HEK293T (cell line): ENCODE measurements around the gene DGLUCY.
"Not testable (repeated sequence)": the region's sequence is repeated elsewhere in the genome, so short reads cannot be mapped to it uniquely, and the experiment has no call there.

Experiments
- CTCF ChIA-PET: fragments of 350-600 bp; formaldehyde crosslinking; extraction: SDS; loops from one replicate; lab custom pipeline; 2021; ENCODE audit warnings: antibody characterized with exemption, inconsistent platforms; lab: Yijun Ruan, JAX
- POLR2A ChIA-PET: fragments of 350-600 bp; formaldehyde crosslinking; extraction: SDS; loops from one replicate; lab custom pipeline; 2020; ENCODE audit warnings: antibody characterized with exemption, inconsistent platforms; lab: Yijun Ruan, JAX
- DNase-seq: peaks from one replicate; pipeline ENCODE4 v3.0.0; 2012; ENCODE audit warnings: mixed read lengths; ENCODE audit errors: extremely low spot score
- ARNT ChIP-seq: fragments of 450-650 bp; IDR thresholded peaks from 2 replicates; pipeline ENCODE4 v1.6.1; 2017; ENCODE audit warnings: mild to moderate bottlenecking
- BHLHE40 ChIP-seq: fragments of 450-650 bp; IDR thresholded peaks from 2 replicates; pipeline ENCODE4 v1.6.1; 2016; ENCODE audit warnings: mild to moderate bottlenecking, moderate library complexity, borderline replicate concordance
- CTBP1 ChIP-seq: fragments of 450-650 bp; IDR thresholded peaks from 2 replicates; pipeline ENCODE4 v1.6.1; 2016; ENCODE audit warnings: borderline replicate concordance
- ELF4 ChIP-seq: fragments of 450-650 bp; IDR thresholded peaks from 2 replicates; pipeline ENCODE4 v1.6.1; 2017; ENCODE audit warnings: antibody characterized with exemption
- FOXA1 ChIP-seq: fragments of 450-650 bp; IDR thresholded peaks from 2 replicates; pipeline ENCODE4 v1.6.1; 2016; ENCODE audit warnings: mild to moderate bottlenecking
- FOXK2 ChIP-seq: fragments of 450-650 bp; IDR thresholded peaks from 2 replicates; pipeline ENCODE4 v1.6.1; 2016; ENCODE audit warnings: mild to moderate bottlenecking
- FOXM1 ChIP-seq: fragments of 450-650 bp; IDR thresholded peaks from 2 replicates; pipeline ENCODE4 v1.6.1; 2017; ENCODE audit warnings: mild to moderate bottlenecking, borderline replicate concordance
- HDGF ChIP-seq: fragments of 450-650 bp; IDR thresholded peaks from 2 replicates; pipeline ENCODE4 v1.6.1; 2017; ENCODE audit warnings: antibody characterized with exemption, borderline replicate concordance
- L3MBTL2 ChIP-seq: fragments of 450-650 bp; conservative IDR thresholded peaks from 2 replicates; pipeline ENCODE4 v1.6.1; 2016; ENCODE audit warnings: mild to moderate bottlenecking
- LEF1 ChIP-seq: fragments of 450-650 bp; IDR thresholded peaks from 2 replicates; pipeline ENCODE4 v1.6.1; 2017; ENCODE audit warnings: mild to moderate bottlenecking, borderline replicate concordance
- NFRKB ChIP-seq: fragments of 450-650 bp; IDR thresholded peaks from 2 replicates; pipeline ENCODE4 v1.6.1; 2016; ENCODE audit warnings: mild to moderate bottlenecking, moderate library complexity
- SP1 ChIP-seq: fragments of 450-650 bp; IDR thresholded peaks from 2 replicates; pipeline ENCODE4 v1.6.1; 2017
- SUZ12 ChIP-seq: fragments of 450-650 bp; IDR thresholded peaks from 2 replicates; pipeline ENCODE4 v1.6.1; 2016; ENCODE audit warnings: mild to moderate bottlenecking
- TARDBP ChIP-seq: fragments of 450-650 bp; IDR thresholded peaks from 2 replicates; pipeline ENCODE4 v1.6.1; 2016
- ZNF384 ChIP-seq: fragments of 450-650 bp; IDR thresholded peaks from 2 replicates; pipeline ENCODE4 v1.6.1; 2016
- TF ChIP-seq, protein P1 (sequence below): fragments of 450-650 bp; IDR thresholded peaks from 2 replicates; pipeline ENCODE4 v1.6.1; 2016

The DGLUCY gene

DNA sequence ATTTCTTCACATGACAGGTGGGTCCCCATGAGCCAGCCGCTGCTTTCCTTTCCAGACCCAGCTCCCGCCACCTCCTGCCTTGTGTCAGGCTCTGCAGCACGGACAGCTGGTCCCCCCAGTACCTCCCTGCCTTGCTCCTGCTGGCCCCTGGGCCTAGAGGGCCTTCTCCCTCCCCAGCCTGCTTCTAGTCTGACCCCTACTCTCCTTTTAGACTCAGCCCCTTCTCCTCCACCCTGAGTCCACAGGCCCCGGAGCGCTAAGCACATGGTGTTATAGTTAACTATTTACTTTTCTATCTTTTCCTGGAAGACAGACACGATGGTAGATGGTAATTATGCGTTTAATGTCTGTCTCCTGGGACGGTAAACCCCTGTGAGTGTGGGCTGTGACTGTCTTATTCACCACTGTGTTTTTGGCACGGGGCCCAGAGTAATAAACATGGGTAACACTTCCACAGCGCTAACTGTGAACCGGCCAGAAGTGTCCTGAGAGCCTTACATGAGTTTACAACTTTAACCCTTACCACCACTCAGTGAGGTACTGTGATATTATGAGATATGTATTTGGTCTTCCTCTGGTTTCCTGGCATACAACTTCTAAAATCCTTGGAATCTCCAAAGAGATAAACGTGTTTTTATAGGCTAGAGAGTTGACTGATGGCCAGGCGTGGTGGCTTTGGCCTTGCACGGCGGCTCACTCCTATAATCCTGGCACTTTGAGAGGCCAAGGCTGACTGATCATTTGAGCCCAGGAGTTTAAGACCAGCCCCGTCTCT lies 41.2 kb downstream of the DGLUCY start:
- ChIA-PET POLR2A (interaction anchor here (1.7 kb wide), 1 partner anchor 94 kb away, joined by 5 read pairs; the partner anchor contains the start of gene RPS6KA5), CTCF (interaction anchor here (1.0 kb wide), 1 partner anchor 20 kb away, joined by 4 read pairs; no protein-coding TSS in a partner anchor)
- peak; percentile 56 for DNase-seq
- TF ChIP-seq L3MBTL2: peak; percentile 44; the same call in 1 of the 2 replicates
- no peak for TF ChIP-seq ARNT

DNA sequence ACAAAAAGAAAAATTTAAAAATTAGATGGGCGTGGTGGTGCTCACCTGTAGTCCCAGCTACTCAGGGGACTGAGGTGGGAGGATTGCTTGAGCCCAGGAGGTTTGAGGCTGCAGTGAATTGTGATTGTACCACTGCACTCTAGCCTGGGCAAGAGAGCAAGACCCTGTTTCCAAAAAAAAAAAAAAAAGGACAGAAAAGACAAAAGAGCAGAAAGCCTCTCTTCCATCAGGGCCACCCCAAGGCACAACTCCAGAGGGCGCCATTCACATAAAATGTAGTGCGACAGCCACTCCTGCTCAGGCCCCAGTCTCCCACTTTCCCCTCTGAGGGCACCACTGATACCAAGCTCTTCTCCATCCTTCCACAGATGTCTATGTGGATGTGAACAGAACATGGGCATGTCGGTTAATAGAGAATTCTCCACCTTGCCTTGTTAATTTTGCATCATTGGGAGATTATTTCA lies 41.8 kb downstream of the DGLUCY start:
- CTCF ChIA-PET: interaction anchor here (0.6 to 1.0 kb wide), 2 partner anchors 17 to 19 kb away, joined by 3 to 4 read pairs; no protein-coding TSS in a partner anchor
- POLR2A ChIA-PET: no interaction called here
- DNase-seq: no peak

DNA sequence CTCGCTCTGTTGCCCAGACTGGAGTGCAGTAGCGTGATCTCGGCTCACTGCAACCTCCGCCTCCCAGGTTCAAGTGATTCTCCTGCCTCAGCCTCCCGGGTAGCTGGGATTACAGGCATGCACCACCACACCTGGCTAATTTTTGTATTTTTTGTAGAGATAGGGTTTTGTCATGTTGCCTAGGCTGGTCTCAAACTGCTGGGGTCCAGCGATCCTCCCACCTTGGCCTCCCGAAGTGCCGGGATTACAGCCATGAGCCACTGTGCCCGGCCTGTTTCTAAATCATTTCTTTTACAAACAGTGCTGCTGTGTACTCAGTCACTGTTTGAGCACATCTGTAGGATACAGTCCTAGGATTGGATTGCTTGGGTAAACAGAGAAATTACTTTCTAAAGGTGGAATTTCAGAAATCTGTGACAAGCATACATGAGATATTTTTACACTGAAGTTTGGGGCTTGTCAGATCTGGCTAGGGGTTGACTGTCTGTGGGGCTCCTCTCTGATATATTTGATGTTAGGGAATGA lies 42.3 kb downstream of the DGLUCY start:
- CTCF ChIA-PET: interaction anchor here (0.6 to 1.0 kb wide), 2 partner anchors 17 to 19 kb away, joined by 3 to 4 read pairs; no protein-coding TSS in a partner anchor
- POLR2A ChIA-PET, DNase-seq: not testable (repeated sequence)

More for the DNA sequence above, 41.8 kb downstream of the DGLUCY start:
- peak; percentile 35; the same call in 1 of the 2 replicates for TF ChIP-seq ZNF384
- TF ChIP-seq, protein P1, sequence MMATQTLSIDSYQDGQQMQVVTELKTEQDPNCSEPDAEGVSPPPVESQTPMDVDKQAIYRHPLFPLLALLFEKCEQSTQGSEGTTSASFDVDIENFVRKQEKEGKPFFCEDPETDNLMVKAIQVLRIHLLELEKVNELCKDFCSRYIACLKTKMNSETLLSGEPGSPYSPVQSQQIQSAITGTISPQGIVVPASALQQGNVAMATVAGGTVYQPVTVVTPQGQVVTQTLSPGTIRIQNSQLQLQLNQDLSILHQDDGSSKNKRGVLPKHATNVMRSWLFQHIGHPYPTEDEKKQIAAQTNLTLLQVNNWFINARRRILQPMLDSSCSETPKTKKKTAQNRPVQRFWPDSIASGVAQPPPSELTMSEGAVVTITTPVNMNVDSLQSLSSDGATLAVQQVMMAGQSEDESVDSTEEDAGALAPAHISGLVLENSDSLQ: no peak
- no peak for TF ChIP-seq HDGF
- no peak for TF ChIP-seq FOXA1
- no peak for TF ChIP-seq NFRKB
- no peak for TF ChIP-seq TARDBP
- no peak for TF ChIP-seq ARNT

DNA sequence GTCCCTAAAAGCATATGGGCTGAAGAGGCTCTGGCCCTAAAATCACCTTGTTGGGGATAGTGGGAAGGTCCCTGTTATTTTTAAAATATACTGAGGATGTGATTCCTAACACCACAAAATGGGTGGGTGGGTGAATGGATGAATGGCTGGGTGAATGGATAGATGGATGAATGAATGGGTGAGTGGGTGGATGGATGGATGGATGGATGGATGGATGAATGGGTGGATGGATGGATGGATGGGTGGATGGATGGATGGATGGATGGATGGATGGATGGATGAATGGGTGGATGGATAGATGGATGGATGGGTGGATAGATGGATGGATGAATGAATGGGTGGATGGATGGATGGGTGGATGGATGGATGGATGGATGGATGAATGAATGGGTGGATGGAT lies 43.0 kb downstream of the DGLUCY start:
- POLR2A ChIA-PET, DNase-seq, CTCF ChIA-PET: not testable (repeated sequence)

DNA sequence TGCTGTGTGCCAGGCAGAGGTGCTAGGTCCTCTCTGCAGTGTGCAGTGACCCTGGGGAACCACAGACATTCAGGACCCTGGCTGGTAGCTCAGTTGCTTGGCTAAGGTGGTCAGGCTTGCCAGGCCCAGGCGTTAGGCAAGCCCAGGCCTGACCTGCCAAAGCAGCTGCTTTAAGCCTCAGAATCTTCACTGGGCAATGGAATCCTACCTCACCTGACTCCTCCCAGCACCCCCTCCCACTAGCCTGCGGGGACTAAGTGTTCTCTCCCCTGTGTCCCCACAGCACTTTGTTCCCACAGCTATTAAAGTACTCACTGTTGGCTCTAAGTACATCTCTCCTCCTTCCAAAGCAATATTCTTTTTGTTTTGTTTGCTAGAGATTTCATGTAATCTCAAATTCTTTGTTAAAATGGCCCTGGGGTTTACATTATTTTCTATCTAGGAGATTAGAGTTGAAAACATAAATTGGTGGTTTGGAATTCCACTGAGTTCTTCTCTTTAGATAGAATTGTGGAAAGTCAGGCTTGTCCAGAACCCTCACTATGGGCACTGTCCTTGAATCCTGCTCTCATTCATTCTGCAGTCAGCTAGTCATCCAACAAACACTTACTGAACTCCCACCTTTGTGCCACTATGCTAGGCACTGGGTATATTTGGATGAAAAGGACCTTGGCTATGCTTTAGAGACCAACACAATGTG lies 44.4 kb downstream of the DGLUCY start:
- no peak for TF ChIP-seq SUZ12
- no peak for TF ChIP-seq ELF4
- TF ChIP-seq SP1: no peak
- TF ChIP-seq ARNT: no peak
- no peak for TF ChIP-seq FOXM1
- no peak for TF ChIP-seq TARDBP
- TF ChIP-seq LEF1: no peak
- no peak for TF ChIP-seq CTBP1
- TF ChIP-seq ZNF384: no peak
- TF ChIP-seq HDGF: no peak
- no peak for TF ChIP-seq BHLHE40
- DNase-seq: no peak
- ChIA-PET POLR2A (interaction anchor here (0.8 kb wide), 1 partner anchor 98 kb away, joined by 3 read pairs; the partner anchor contains the start of gene RPS6KA5), CTCF (interaction anchor here (1.1 kb wide), 1 partner anchor 15 kb away, joined by 4 read pairs; no protein-coding TSS in a partner anchor)

DNA sequence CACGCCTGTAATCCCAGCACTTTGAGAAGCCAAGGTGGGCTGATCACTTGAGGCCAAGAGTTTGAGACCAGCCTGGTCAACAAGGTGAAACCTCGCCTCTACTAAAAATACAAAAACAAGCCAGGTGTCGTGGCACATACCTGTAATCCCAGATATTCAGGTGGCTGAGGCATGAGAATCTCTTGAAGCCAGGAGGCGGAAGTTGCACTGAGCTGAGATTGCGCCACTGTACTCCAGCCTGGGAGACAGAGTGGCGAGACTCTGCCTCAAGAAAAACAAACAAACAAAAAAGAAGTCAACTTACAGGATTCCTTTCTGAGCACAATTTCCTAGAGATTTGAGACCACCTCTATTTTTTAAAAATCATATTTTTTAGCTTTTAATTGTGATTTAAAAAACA lies 45.3 kb downstream of the DGLUCY start:
- TF ChIP-seq, protein P1: no peak
- no peak for TF ChIP-seq FOXM1
- TF ChIP-seq ARNT: no peak
- TF ChIP-seq CTBP1: no peak
- TF ChIP-seq ZNF384: no peak
- no peak for TF ChIP-seq ELF4
- ChIA-PET POLR2A (no interaction called here), CTCF (no interaction called here)
- no peak for DNase-seq

DNA sequence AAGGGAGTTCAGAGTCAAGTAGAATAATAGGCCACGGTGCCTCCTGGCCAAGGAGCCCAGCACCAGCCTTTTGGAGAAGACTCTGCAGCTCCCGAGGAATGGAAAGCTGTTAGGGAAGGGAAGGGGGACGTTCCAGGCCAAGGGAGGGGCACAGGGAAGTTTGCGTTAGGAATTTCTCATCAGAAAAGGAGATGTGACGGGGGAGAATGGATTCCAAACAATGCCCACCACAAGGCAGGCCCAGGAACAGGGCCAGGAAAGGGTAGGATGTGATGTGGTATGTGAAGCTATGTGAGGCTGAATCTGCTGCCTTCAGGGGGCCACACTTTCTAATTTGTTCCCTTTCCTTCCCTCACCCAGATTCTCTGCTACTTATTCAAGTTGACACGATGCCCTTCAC lies 46.0 kb downstream of the DGLUCY start:
- ChIA-PET POLR2A (no interaction called here), CTCF (no interaction called here)
- no peak for TF ChIP-seq ELF4
- TF ChIP-seq TARDBP: no peak
- DNase-seq: no peak

DNA sequence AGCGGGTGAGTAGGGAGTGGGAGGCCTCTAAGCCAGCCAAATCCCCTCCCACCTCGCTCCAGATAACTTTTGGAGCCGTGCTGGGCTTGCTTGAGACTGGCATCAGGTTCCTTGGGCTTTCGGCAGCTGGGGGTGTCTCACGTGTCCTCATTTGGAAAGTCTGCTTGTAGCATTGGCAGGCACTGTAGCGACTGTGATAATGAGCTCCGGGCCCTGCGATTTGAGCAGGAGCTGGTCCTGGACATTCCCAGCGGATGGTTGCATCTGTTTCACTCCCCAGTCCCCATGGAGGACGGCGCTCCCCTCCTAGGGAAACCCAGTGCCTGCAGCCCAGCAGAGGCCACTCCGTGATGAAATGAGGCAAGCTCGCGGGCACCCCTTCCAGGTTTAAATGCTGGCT lies 49.4 kb downstream of the DGLUCY start:
- CTCF ChIA-PET: interaction anchor here (1.0 kb wide), 1 partner anchor 10 kb away, joined by 3 read pairs; no protein-coding TSS in a partner anchor
- DNase-seq: no peak

More for the DNA sequence above, 49.4 kb downstream of the DGLUCY start:
- TF ChIP-seq SUZ12 (no peak), FOXA1 (no peak), ARNT (no peak), SP1 (no peak), ELF4 (no peak), TARDBP (no peak), ZNF384 (no peak), HDGF (no peak), L3MBTL2 (no peak), FOXK2 (no peak), BHLHE40 (no peak), LEF1 (no peak), FOXM1 (no peak), CTBP1 (no peak), NFRKB (no peak)
- TF ChIP-seq, protein P1: no peak
- POLR2A ChIA-PET: no interaction called here
